Measurements from ENCODE around the gene LRMDA. TPM values are rescaled to one million over a fixed set of nuclear protein-coding genes. Genes with fewer than 3 reads are reported as not detected.

The LRMDA gene
- total RNA-seq, 1 donor from 2014 or later = 5.2 TPM

- no peak overlapping the region for H3K4me3 ChIP-seq
- no peaks in the 10 kb centered on the region for H3K4me1 ChIP-seq
- no peaks in the 10 kb centered on the region for H3K27me3 ChIP-seq
- H3F3A ChIP-seq (ENCODE audit: low read depth) = no peaks in the 10 kb centered on the region
- no peak overlapping the region for H3K9ac ChIP-seq
- Mint-ChIP-seq H3K27ac (no peak overlapping the region), H3K36me3 (no peaks in the 10 kb centered on the region), H3K9me3 (no peaks in the 10 kb centered on the region), H3K4me3 (no peak overlapping the region), H3K27me3 (ENCODE audit: insufficient read depth, low read depth) (no peaks in the 10 kb centered on the region), H3K4me1 (no peaks in the 10 kb centered on the region)
- no peak overlapping the region for H3K4me2 ChIP-seq
- H3K9me3 ChIP-seq (ENCODE audit: low read depth) = no peaks in the 10 kb centered on the region
- no peak for DNase-seq (ENCODE audit: low spot score)
- H2AFZ ChIP-seq (replicated peaks) = no peak overlapping the region
- H4K20me1 ChIP-seq (ENCODE audit: low read depth) = no peaks in the 10 kb centered on the region
- no peaks in the 10 kb centered on the region for H3K79me2 ChIP-seq (ENCODE audit: low read depth)
- H3K27ac ChIP-seq = no peak overlapping the region
- no peaks in the 10 kb centered on the region for H3K36me3 ChIP-seq
- no peak for TF ChIP-seq EZH2phosphoT487 (IDR thresholded peaks at IDR 0.05)
- no peak for TF ChIP-seq EZH2 (IDR thresholded peaks at IDR 0.05)
- TF ChIP-seq CTCF (IDR thresholded peaks at IDR 0.05) = no peak
These were observed 463.3 kb downstream of the LRMDA start for GRCh38 chr10:75894761-75895160.

DNA sequence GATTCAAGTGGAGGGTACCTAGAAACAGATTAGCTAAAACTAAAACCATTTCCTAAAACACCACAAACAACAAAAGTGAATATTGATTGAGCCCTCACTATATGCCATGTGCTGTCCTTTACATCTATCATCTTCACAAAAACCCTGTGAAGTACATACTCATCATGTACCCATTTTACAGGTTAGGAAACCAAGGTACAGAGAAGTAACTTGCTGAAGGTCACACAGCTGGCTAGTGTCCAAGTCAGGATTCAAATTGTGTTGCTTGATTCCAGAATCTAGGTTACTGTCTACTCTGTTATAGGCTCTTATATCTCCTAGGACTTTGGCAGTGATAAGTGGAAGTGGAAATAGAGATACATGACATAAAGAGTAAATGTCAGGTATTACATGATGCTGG, 463.8 kb downstream of the LRMDA start:
- no peak overlapping the region for H2AFZ ChIP-seq (replicated peaks)
- TF ChIP-seq EZH2phosphoT487 (IDR thresholded peaks at IDR 0.05) (no peak), CTCF (IDR thresholded peaks at IDR 0.05) (no peak), EZH2 (IDR thresholded peaks at IDR 0.05) (no peak)

DNA sequence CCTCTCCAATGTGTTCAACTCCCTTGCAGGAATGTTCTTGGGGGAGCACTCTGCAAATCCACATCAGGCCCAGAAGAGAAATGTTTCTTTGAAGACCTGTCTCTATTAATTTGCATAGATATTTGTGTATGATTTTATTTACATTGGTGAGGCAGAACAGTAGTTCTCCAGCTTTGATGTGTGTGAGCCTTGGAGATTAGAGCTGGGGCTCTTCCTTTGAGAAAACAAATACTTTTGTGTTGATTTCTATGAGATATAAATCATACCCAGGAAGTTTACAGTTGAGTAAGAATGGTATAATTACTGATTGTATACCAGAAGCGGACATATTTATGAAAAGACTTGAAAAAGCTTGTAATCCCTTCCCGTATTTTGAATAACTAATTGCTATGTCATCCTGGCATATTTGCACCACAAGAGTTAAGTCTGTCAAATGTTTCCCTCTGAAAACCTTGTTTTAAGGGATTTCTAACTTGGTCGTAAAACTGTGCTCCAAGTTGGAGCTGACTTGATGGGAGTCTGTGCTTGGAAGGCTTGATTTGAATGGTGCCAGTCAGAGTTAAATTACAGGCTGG, 468.5 kb downstream of the LRMDA start:
- H3K27me3 Mint-ChIP-seq (ENCODE audit: insufficient read depth, low read depth) = peaks cover 6% of the 10 kb centered on the region
- no peak overlapping the region for H3K4me3 ChIP-seq
- no peak for DNase-seq (ENCODE audit: low spot score)
- no peaks in the 10 kb centered on the region for H3K27me3 ChIP-seq
- H3K27ac ChIP-seq = no peak overlapping the region
- H3K36me3 Mint-ChIP-seq = no peaks in the 10 kb centered on the region
- no peak overlapping the region for H3K4me2 ChIP-seq
- H3K9me3 Mint-ChIP-seq = no peaks in the 10 kb centered on the region
- H3K79me2 ChIP-seq (ENCODE audit: low read depth) = no peaks in the 10 kb centered on the region
- no peaks in the 10 kb centered on the region for H3F3A ChIP-seq (ENCODE audit: low read depth)
- TF ChIP-seq EZH2 (IDR thresholded peaks at IDR 0.05) = no peak
- TF ChIP-seq CTCF (IDR thresholded peaks at IDR 0.05) = no peak
- TF ChIP-seq EZH2phosphoT487 (IDR thresholded peaks at IDR 0.05) = no peak
- H3K4me1 ChIP-seq = peaks cover 20% of the 10 kb centered on the region
- H3K27ac Mint-ChIP-seq = no peak overlapping the region
- H3K9me3 ChIP-seq (ENCODE audit: low read depth) = no peaks in the 10 kb centered on the region
- H3K4me1 Mint-ChIP-seq = peaks cover 25% of the 10 kb centered on the region
- no peak overlapping the region for H3K4me3 Mint-ChIP-seq
- no peak overlapping the region for H2AFZ ChIP-seq (replicated peaks)
- no peak overlapping the region for H3K9ac ChIP-seq
- no peaks in the 10 kb centered on the region for H4K20me1 ChIP-seq (ENCODE audit: low read depth)
- H3K36me3 ChIP-seq = no peaks in the 10 kb centered on the region

More for the DNA sequence above, 463.8 kb downstream of the LRMDA start:
- Histone ChIP-seq H3F3A (ENCODE audit: low read depth) (no peaks in the 10 kb centered on the region), H4K20me1 (ENCODE audit: low read depth) (no peaks in the 10 kb centered on the region), H3K27me3 (no peaks in the 10 kb centered on the region), H3K9me3 (ENCODE audit: low read depth) (no peaks in the 10 kb centered on the region), H3K27ac (no peak overlapping the region), H3K4me2 (no peak overlapping the region), H3K9ac (no peak overlapping the region), H3K4me1 (no peaks in the 10 kb centered on the region), H3K79me2 (ENCODE audit: low read depth) (no peaks in the 10 kb centered on the region), H3K36me3 (no peaks in the 10 kb centered on the region), H3K4me3 (no peak overlapping the region)
- no peak overlapping the region for H3K4me3 Mint-ChIP-seq
- no peaks in the 10 kb centered on the region for H3K4me1 Mint-ChIP-seq
- H3K9me3 Mint-ChIP-seq = no peaks in the 10 kb centered on the region
- H3K36me3 Mint-ChIP-seq = no peaks in the 10 kb centered on the region
- DNase-seq (ENCODE audit: low spot score) = no peak
- H3K27ac Mint-ChIP-seq = no peak overlapping the region
- no peaks in the 10 kb centered on the region for H3K27me3 Mint-ChIP-seq (ENCODE audit: insufficient read depth, low read depth)

Measured in neural progenitor cell (in vitro differentiated cells).